Astrocyte of the cerebellum (primary cell): ENCODE data around the gene EXOSC5.
A peak's percentile ranks its signal among the peaks of the same experiment; 100 is the strongest.
"Not testable (repeated sequence)": the region's sequence is repeated elsewhere in the genome, so short reads cannot be mapped to it uniquely, and the experiment has no call there.

Experiments used
- DNase-seq: peaks from one replicate; pipeline ENCODE4 v3.0.0-alpha.2; 2011; ENCODE audit warnings: low read depth
- H3K4me3 ChIP-seq: 2 replicates; pipeline ENCODE4 v1.5.1; 2011; ENCODE audit warnings: mild to moderate bottlenecking, low read depth, low read length, moderate library complexity
- CTCF ChIP-seq: IDR thresholded peaks from 2 replicates; pipeline ENCODE4 v1.5.1; 2012; ENCODE audit warnings: low read length, low read depth, moderate library complexity, mild to moderate bottlenecking; ENCODE audit errors: missing control alignments
- in situ Hi-C: cut with HindIII; loops from 2 replicates; pipeline ENCODE4 v1.10.0; 2017; ENCODE audit warnings: low sequenced_read_pairs

Gene EXOSC5

GRCh38 chr19:41352279-41352608 is 44.9 kb downstream of the EXOSC5 start:
- no peak for DNase-seq
- TF ChIP-seq CTCF: no peak
- H3K4me3 ChIP-seq: peak overlapping the region; percentile 86
- in situ Hi-C loops: no loop called here

GRCh38 chr19:41351339-41352245 is 45.6 kb downstream of the EXOSC5 start:
- no peak for DNase-seq
- in situ Hi-C loops: no loop called here
- no peak for TF ChIP-seq CTCF
- H3K4me3 ChIP-seq: peak overlapping the region; percentile 86

- no peak for DNase-seq
- in situ Hi-C loops: no loop called here
- TF ChIP-seq CTCF: no peak
- H3K4me3 ChIP-seq: peak overlapping the region; percentile 86
Observed at GRCh38 chr19:41350735-41351338, 46.3 kb downstream of the EXOSC5 start.

GRCh38 chr19:41346916-41347315 is 50.2 kb downstream of the EXOSC5 start:
- H3K4me3 ChIP-seq, DNase-seq, in situ Hi-C loops: not testable (repeated sequence)

- H3K4me3 ChIP-seq: no peak overlapping the region
- in situ Hi-C loops: no loop called here
- TF ChIP-seq CTCF: no peak
- DNase-seq: no peak
Observed at GRCh38 chr19:41344162-41344561, 53.0 kb downstream of the EXOSC5 start.

GRCh38 chr19:41341669-41342490 is 55.3 kb downstream of the EXOSC5 start:
- in situ Hi-C loops: no loop called here
- no peak for DNase-seq
- TF ChIP-seq CTCF: no peak
- no peak overlapping the region for H3K4me3 ChIP-seq
